ENCODE measurements around the gene SOWAHC.
"Not testable (repeated sequence)": the region's sequence is repeated elsewhere in the genome, so short reads cannot be mapped to it uniquely, and the experiment has no call there.

The SOWAHC gene, protein sequence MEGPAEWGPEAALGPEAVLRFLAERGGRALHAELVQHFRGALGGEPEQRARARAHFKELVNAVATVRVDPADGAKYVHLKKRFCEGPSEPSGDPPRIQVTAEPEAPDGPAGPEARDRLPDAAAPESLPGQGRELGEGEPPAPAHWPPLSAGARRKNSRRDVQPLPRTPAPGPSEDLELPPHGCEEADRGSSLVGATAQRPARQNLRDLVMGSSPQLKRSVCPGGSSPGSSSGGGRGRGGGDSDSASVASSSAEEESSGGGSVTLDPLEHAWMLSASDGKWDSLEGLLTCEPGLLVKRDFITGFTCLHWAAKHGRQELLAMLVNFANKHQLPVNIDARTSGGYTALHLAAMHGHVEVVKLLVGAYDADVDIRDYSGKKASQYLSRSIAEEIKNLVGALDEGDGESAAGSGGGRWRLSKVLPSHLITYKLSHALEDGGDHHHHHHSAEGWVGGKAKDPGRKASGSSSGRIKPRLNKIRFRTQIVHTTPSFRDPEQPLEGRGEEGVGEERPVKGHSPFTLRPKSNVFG

DNA sequence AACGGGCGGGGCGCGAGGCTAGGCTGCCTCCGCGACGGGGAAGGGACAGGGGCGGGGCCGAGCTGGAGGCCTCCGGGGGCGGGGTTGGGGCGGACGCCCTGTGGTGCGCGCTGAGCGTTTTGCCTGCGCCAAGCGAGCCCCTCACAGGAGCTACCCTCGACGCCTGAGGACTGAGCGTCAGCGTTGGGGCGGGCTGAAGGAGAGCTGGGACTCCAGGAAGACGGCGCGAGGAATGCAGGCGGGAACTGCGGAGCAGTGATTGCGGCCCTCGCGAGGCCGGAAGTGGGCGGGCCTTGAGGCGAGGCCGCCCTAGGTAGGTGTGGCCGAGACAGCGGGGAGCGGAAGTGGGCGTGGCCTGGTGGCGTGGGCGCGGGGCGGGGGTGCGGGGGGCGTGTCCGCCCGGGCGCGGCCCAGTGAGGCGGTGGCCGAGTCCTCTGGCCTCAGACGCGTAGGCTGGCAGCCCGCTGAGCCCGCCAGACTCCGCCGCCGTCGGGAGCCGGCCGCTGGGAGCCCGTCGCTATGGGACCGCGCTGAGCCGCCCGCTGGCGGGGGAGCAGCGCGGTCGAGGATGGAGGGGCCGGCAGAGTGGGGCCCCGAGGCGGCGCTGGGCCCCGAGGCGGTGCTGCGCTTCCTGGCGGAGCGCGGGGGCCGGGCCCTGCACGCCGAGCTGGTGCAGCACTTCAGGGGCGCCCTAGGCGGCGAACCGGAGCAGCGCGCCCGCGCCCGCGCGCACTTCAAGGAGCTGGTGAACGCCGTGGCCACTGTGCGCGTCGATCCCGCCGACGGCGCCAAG is at the start of gene SOWAHC, which contains the start of gene SEPTIN10:
SOWAHC (plus strand) TSS at position 443 of the 793 bp plus-strand sequence; CDS start at position 569, 126 bp downstream.
SEPTIN10 (minus strand) TSS at position 45 of the 793 bp plus-strand sequence. CDS start 139 bp downstream, outside the sequence.
- H3K27ac Mint-ChIP-seq, result no peak within 1 kb of the TSS
- peaks cover 22% of the 10 kb centered on the region for H3K4me1 Mint-ChIP-seq
- peak; percentile 83 to 84 for DNase-seq
- no peaks in the 10 kb centered on the region for H3K9me3 Mint-ChIP-seq
- H3K4me3 Mint-ChIP-seq, result peak within 1 kb of the TSS; percentile 92 to 95
- peaks cover 81% of the 10 kb centered on the region for H3K27me3 Mint-ChIP-seq
- ATAC-seq, result peak; percentile 91

DNA sequence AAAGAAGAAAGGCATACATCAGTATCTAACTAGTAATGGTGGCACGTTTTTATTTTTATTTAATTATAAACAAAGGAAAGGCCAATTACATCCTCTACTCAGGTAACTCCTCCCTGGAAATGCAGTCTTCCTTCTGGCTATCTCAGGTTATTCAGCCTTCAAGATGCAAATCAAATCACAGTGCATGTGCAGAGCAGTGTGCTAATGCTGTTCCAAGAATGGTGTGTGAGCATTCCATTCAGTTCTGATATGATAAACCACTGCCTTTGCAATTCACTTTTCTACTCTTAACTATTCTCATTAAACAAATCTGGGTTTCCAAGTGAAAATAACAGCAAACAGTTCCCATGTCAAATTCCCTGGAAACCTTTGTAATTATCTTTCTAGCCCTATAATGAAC is 38.8 kb upstream of the SOWAHC start:
- no peak for ATAC-seq
- Mint-ChIP-seq H3K4me3 (no peak overlapping the region), H3K27me3 (peaks cover 6% of the 10 kb centered on the region), H3K9me3 (no peaks in the 10 kb centered on the region), H3K4me1 (no peaks in the 10 kb centered on the region), H3K27ac (no peak overlapping the region)
- no peak for DNase-seq

DNA sequence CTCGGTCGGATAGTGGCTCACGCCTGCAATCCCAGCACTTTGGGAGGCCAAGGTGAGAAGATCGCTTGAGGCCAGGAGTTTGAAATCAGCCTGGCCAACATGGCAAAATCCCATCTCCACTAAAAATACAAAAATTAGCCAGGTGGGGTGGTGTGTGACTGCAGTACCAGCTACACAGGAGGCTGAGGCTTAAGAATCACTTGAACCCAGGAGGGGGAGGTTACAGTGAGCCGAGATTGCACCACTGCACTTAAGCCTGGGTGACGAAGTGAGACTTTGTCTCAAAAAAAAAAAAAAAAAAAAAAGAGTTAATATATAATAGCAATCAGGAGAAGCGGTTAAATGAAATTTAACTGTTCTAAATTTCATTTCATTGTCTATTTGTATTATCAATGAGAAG is 36.5 kb upstream of the SOWAHC start:
- not testable (repeated sequence) for DNase-seq, H3K9me3 Mint-ChIP-seq, H3K4me3 Mint-ChIP-seq, ATAC-seq, H3K27ac Mint-ChIP-seq, H3K4me1 Mint-ChIP-seq, H3K27me3 Mint-ChIP-seq

DNA sequence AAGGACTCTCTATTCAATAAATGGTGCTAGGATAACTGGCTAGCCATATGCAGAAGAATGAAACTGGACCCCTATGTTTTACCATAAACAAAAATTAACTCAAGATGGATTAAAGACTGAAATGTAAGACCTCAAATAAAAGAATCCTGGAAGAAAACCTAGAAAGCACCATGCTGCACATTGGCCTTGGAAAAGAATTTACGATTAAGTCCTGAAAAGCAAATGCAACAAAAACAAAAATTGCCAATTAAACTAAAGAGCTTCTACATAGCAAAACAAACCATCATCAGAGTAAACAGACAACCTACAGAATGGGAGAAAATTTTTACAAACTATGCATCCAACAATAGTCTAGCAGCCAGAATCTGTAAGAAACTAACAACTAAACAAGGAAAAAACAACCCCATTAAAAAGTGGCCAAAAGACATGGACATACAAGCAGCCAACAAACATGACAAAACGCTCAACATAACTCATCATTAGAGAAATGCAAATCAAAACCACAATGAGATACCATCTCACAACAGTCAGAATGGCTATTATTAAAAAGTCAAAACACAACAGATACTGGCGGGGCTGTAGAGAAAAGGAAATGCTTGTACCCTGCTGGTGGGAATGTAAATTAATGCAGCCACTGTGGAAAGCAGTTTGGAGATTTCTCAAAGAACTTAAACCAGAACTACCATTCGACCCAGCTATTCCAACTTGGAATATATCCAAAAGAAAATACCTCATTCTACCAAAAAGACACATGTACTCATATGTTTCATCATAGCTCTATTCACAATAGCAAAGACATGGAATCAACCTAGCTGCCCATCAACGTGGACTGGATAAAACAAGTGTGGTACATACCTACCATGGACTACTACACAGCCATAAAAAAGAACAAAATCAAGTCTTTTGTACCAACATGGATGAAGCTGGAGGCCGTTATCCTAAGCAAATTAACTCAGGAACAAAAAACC is 31.0 kb upstream of the SOWAHC start:
- Mint-ChIP-seq H3K9me3 (no peaks in the 10 kb centered on the region), H3K27ac (no peak overlapping the region), H3K27me3 (peaks cover 12% of the 10 kb centered on the region), H3K4me1 (no peaks in the 10 kb centered on the region), H3K4me3 (no peak overlapping the region)
- DNase-seq, result no peak
- no peak for ATAC-seq

DNA sequence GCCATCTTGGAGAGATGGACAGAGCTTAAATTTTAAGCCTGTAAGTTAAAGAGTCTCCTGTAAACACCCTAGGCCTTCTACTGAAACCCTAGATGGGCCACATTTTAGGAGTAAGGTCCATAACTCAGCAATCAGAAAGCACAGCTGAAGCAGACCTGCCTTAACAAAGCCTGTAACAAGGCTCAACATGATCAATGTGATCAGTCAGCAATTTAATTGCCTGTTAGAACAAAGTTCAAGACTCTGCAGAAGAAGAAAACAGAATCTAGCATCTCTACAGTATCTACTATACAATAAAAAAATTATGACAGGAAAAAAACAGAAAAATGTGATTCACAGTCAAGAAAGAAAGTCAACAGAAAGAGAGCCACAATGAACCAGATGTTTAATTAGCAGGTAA is 27.5 kb upstream of the SOWAHC start:
- Mint-ChIP-seq H3K27me3 (peaks cover 12% of the 10 kb centered on the region), H3K4me3 (no peak overlapping the region), H3K9me3 (no peaks in the 10 kb centered on the region), H3K27ac (no peak overlapping the region), H3K4me1 (no peaks in the 10 kb centered on the region)
- ATAC-seq, result no peak
- no peak for DNase-seq

DNA sequence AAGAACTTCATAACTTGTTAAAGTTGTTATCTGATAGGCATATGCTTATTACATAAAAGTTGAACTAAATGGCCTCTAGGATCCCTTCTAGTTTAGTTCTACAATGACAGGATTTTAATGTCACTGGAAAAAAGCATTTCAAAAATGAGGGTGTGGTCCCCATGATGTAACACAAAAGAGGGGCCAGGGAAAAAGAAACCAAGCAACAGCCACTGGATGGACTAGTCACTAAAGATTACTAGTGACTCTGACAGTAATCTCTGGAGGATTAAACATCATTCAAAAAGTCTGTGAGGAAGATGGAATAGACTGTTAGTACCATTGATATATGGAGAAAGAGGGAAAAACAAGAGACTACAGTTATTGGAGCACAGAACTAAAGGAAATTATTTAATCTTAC is 23.0 kb upstream of the SOWAHC start:
- Mint-ChIP-seq H3K9me3 (no peaks in the 10 kb centered on the region), H3K4me1 (no peaks in the 10 kb centered on the region), H3K4me3 (no peak overlapping the region), H3K27ac (no peak overlapping the region), H3K27me3 (no peaks in the 10 kb centered on the region)
- no peak for ATAC-seq
- no peak for DNase-seq

DNA sequence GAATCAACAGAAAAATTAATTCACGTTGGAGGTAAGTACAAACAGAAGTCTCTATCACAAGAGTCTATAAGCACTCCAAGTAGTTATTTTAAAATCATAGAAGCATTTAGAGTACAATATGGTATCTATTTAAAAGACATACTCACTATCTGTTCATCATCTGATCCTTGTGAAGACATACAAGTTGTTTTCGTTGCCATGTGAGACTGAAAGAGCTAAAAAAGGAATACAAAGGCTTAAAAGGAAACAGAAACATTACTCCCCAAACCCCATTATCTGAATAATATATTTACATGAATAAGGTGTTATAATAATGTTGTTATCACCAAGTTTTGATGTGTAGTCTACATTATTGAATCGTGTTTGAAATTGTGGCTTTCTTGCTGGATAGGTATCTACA is 21.3 kb upstream of the SOWAHC start:
- Mint-ChIP-seq H3K4me1 (no peaks in the 10 kb centered on the region), H3K27me3 (no peaks in the 10 kb centered on the region), H3K4me3 (no peak overlapping the region), H3K9me3 (no peaks in the 10 kb centered on the region), H3K27ac (peak overlapping the region in 1 of 2 donors; percentile 42)
- ATAC-seq (no peak), DNase-seq (no peak)

DNA sequence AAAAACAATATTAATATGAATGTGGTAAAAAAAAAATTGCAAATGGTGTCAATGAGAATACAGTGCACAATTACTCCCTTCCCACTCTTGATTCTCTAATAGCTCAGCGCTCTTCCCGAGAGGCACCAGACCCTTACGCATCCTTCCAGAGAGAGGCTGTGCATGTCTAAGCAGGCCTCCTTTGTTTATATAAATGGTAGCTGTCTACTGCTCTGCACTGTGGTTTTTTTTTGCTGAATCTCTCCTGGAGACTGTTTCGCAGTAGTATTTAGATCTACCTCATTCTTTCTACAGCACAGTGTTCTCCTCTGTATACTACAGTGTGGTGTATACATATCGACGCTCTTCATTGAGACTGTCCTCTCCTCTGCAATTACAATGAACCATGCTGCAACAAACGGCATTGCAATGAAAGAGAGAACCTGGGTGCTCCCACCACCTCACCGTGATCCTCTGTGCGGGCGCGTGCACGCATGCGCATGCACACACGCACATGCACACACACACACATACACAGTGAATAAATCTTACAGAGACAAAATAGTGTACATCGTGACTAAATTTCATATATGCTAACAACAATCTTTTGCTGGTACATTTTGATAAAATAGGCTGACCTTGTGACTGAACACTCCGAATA is 19.8 kb upstream of the SOWAHC start:
- ATAC-seq, result no peak
- no peaks in the 10 kb centered on the region for H3K4me1 Mint-ChIP-seq
- no peak for DNase-seq
- no peaks in the 10 kb centered on the region for H3K27me3 Mint-ChIP-seq
- no peak overlapping the region for H3K4me3 Mint-ChIP-seq
- no peaks in the 10 kb centered on the region for H3K9me3 Mint-ChIP-seq
- no peak overlapping the region for H3K27ac Mint-ChIP-seq

DNA sequence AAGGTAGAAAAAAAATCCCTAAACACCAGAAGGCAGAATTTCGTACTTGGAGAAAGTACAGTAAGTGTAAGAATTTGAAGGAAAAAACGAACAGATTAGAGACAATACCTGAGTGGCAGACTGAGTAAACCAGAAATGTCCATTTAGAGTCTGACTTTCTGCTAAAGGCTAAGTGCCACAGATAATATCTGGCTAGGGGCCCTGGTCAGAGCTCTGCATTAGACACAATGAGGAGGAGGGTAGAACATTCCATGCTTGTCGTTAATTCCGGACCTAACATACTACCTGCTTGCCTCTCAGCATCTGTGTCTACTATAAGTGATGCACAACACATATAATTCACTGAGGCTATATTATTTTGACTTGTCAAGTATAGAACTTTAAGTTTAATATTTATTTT is 18.5 kb upstream of the SOWAHC start:
- no peaks in the 10 kb centered on the region for H3K9me3 Mint-ChIP-seq
- no peak for ATAC-seq

DNA sequence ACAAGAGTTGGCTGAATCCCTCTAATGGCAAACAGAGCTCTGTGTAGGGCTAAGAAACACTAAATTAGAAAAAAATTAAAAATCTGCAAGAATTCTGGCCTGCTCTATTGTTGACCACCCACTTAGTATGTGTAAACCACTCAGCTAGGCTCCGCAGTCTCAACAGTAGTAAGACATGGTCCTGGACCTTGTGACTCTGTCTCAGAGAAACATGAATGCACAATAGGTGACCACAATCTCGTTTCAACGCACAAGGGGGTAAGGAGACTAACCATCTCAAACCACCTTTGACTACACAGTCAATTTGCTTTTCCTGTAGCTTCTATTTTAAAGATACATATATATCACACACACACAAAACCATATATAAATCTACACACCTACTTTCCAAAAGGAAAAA is 16.9 kb upstream of the SOWAHC start:
- H3K27me3 Mint-ChIP-seq, result peaks cover 13% of the 10 kb centered on the region
- no peak for DNase-seq
- no peak for ATAC-seq
- H3K4me1 Mint-ChIP-seq, result no peaks in the 10 kb centered on the region
- no peak overlapping the region for H3K4me3 Mint-ChIP-seq
- no peaks in the 10 kb centered on the region for H3K9me3 Mint-ChIP-seq
- no peak overlapping the region for H3K27ac Mint-ChIP-seq

More for the DNA sequence above, 18.5 kb upstream of the SOWAHC start:
- Mint-ChIP-seq H3K27ac (no peak overlapping the region), H3K4me1 (no peaks in the 10 kb centered on the region), H3K4me3 (no peak overlapping the region), H3K27me3 (no peaks in the 10 kb centered on the region)
- DNase-seq, result no peak

DNA sequence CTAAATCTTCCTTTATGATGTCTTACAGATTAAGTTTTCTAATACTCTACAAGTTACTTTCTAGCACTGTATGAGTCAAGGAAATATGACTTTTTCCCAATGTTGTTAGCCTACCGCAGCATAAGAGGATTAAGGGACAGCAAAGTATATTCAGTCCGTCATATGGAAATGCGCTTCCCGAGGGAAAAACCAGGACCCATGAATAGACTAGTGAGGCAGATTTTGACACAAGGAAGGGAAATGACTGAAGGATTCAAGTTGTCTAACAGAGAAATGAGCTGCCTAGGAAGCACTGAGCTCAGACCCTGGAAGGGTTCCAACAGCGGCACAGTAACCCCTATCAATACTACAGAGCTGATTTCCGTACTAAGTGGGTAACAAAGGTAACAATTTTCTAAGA is 12.4 kb upstream of the SOWAHC start:
- DNase-seq (no peak), ATAC-seq (no peak)
- Mint-ChIP-seq H3K9me3 (no peaks in the 10 kb centered on the region), H3K4me3 (no peak overlapping the region), H3K27ac (no peak overlapping the region), H3K27me3 (peaks cover 32% of the 10 kb centered on the region), H3K4me1 (no peaks in the 10 kb centered on the region)

DNA sequence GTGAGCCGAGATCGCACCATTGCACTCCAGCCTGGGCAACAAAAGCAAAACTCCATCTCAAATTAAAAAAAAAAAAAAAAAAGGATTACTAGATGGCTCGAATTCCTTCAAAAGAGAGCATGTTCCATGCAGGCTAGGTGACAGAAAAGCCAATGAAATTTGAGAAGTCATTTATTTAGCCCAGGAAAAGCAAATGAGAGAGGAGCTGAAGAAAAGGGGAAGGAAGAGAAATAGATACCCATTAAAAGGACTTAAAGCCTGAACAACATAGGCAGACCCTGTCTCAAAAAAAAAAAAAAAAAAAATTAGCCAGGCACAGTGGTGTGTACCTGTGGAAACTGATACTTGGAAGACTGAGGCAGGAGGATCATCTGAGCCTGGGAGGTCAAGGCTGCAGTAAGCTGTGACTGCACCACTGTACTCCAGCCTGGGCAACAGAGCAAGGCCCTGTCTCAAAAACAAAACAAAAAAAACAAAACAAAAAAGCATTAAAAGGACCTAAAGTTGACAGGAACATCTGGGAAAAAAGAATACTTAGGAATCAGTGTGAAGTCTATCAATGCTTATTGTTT is 11.5 kb upstream of the SOWAHC start:
- H3K9me3 Mint-ChIP-seq, result no peaks in the 10 kb centered on the region
- H3K4me1 Mint-ChIP-seq, result no peaks in the 10 kb centered on the region
- ATAC-seq, result no peak
- no peak overlapping the region for H3K4me3 Mint-ChIP-seq
- H3K27ac Mint-ChIP-seq, result no peak overlapping the region
- no peak for DNase-seq
- peaks cover 37% of the 10 kb centered on the region for H3K27me3 Mint-ChIP-seq

DNA sequence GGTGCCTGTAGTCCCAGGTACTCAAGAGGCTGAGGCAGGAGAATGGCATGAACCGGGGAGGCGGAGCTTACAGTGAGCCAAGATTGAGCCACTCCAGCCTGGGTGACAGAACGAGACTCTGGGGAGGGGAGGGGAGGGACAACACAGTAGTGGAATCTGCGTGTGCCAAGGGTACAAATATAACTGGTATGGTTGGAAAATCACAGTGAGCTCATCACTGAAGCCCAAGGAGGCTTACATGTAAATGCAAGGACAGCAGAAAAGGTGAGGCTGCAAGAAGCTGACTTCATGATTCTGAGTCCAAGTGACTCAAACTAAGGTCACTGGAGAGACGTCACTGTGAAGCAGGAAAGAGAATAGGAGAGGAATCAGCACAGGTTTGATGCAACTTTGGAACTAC is 9.6 kb upstream of the SOWAHC start:
- no peak for ATAC-seq
- Mint-ChIP-seq H3K4me3 (no peak overlapping the region), H3K27me3 (peaks cover 56% of the 10 kb centered on the region), H3K9me3 (no peaks in the 10 kb centered on the region), H3K4me1 (peaks cover 6% of the 10 kb centered on the region), H3K27ac (no peak overlapping the region)
- no peak for DNase-seq

DNA sequence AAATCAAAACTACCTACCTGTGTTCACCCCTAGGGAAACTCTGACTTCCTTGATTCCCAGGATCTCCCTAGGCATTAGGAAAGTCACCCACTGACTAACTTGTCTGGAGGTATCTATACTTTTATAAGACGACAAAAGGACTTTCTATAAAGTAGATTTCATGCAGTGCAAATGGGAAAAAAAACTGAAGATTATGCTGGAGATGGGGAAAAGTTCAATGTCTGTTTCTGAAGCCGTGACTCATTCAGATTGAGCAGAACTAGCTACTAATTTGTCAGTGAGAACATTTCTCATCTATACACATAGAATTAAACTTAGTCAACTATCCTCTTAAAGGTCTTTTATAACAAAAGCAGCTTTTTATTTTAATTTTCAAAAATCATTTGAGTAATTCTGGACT is 6.4 kb upstream of the SOWAHC start:
- Mint-ChIP-seq H3K4me1 (peaks cover 9% of the 10 kb centered on the region), H3K27me3 (peaks cover 75% of the 10 kb centered on the region), H3K9me3 (no peaks in the 10 kb centered on the region), H3K4me3 (no peak overlapping the region), H3K27ac (no peak overlapping the region)
- ATAC-seq (no peak), DNase-seq (no peak)

All from stimulated activated naive CD8-positive, alpha-beta T cell treated with anti-CD3 and anti-CD28 coated beads, Interleukin-15, amount 100 ng/mL, for 72 hours (primary cell).